Spleen (tissue), 7 donors: Measurements from ENCODE around the gene PPP2R5B.

Experiments
- POLR2A ChIP-seq, 3 donors: fragments of 450-650 bp; IDR thresholded peaks; one replicate each; pipeline ENCODE4 v1.5.1; 2017; ENCODE audit warnings: antibody characterized with exemption in 3 of 3, mild to moderate bottlenecking in 1 of 3
- POLR2AphosphoS5 ChIP-seq, 3 donors: sonication (generic); formaldehyde crosslinking; IDR thresholded peaks; one replicate each; pipeline ENCODE4 v1.5.1; 2017; ENCODE audit warnings: antibody characterized with exemption in 3 of 3
- TF ChIP-seq, protein P1 (sequence below), 11 experiments: fragments of 200-600 bp in 7 of 11; fragments of 450-650 bp in 4 of 11; sonication (generic) in 4 of 11; IDR thresholded peaks in 8 of 11; conservative IDR thresholded peaks in 3 of 11; 1 replicate in 7 of 11; 2 replicates in 4 of 11; pipeline versions ENCODE4 v1.4.0 to v1.8.0; 2016 to 2021; ENCODE audit warnings: antibody characterized with exemption in 11 of 11, inconsistent platforms in 4 of 11, mild to moderate bottlenecking in 1 of 11
- donor health status: DM: no; HTN: no; CAD: no; lungs with moderate emphysema.
- donor health status: DM: no; HTN: no; CAD: no.
- donor health status: DM: no; HTN: no; CAD: no.

DNA sequence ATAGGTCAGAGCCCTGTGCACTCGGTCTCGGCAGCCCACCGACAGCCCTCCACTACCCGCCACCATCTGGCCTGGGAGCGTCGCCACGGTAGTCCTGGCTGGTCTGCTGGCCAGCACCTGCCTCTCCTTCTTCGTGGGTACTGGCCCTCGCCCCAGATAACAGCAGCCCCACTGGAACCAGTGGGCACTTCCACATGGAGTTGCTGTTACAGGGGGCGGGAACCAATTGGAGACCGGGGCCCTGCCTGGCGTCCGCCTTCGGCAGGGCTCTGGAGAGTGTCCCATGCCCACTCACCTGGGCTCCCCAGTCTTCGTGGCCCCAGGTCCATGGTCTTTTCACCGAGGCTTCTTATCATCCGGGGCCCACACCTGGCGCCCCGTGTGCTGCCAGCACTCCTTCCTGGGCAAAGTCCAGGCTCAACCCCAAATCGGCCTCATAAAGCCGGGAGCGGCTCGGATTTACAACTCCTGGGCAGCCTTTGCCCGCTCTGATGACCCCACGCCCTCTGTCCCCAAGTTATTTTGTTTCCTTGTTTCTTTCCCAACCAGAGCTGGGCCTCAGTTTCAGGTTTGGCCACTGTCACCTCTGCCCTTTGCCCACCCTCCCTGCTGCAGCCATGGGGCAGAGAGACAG lies 33.2 kb upstream of the PPP2R5B start:
- TF ChIP-seq POLR2A (IDR thresholded peaks at IDR 0.05), result no peak
- TF ChIP-seq, protein P1, sequence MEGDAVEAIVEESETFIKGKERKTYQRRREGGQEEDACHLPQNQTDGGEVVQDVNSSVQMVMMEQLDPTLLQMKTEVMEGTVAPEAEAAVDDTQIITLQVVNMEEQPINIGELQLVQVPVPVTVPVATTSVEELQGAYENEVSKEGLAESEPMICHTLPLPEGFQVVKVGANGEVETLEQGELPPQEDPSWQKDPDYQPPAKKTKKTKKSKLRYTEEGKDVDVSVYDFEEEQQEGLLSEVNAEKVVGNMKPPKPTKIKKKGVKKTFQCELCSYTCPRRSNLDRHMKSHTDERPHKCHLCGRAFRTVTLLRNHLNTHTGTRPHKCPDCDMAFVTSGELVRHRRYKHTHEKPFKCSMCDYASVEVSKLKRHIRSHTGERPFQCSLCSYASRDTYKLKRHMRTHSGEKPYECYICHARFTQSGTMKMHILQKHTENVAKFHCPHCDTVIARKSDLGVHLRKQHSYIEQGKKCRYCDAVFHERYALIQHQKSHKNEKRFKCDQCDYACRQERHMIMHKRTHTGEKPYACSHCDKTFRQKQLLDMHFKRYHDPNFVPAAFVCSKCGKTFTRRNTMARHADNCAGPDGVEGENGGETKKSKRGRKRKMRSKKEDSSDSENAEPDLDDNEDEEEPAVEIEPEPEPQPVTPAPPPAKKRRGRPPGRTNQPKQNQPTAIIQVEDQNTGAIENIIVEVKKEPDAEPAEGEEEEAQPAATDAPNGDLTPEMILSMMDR (IDR thresholded peaks at IDR 0.05 in 8 of 11, conservative IDR thresholded peaks at IDR 0.05 in 3 of 11), result no peak
- no peak for TF ChIP-seq POLR2AphosphoS5 (IDR thresholded peaks at IDR 0.05)
